Ureter (tissue), 1 donor: ENCODE data around the gene GAS7. TPM values are rescaled to one million over a fixed set of nuclear protein-coding genes. Genes with fewer than 3 reads are reported as not detected.
A peak's percentile ranks its signal among the peaks of the same experiment; 100 is the strongest.
"Not testable (repeated sequence)": the region's sequence is repeated elsewhere in the genome, so short reads cannot be mapped to it uniquely, and the experiment has no call there.

Experiments used
- DNase-seq: peaks from one replicate; pipeline ENCODE4 v3.0.0-alpha.2; 2020; ENCODE audit warnings: low spot score
- total RNA-seq: library from RNA; stranded (reverse); gene quantifications from one replicate; pipeline ENCODE4 v1.2.4, GENCODE V29; 2023
- donor health status: DM: yes; HTN: yes; CAD: no.

The GAS7 gene
- total RNA-seq, 1 donor from 2014 or later = 31.2 TPM

- peak; percentile 78 for DNase-seq
Measured at GRCh38 chr17:10072556-10073425, 125.6 kb downstream of the GAS7 start.

DNA sequence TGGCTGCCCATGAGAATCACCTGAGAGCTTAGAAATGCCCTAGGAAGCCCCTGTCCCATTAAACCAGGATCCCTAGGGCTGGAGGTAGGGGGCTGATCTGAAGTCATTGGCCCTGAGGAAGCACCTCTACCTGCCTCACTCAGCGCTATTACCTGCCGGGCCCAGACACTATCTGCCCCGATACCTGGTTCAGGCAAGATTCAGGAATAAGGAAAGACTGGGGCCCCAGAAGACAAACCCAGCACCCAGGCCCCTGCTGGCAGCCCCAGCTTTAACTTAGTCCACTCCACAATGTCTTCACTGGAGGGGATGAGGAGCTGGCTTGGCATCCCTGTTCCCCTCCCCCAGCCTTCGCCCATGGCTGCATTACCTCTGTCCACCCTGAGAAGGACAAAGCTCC, 126.3 kb downstream of the GAS7 start:
- DNase-seq = no peak

DNA sequence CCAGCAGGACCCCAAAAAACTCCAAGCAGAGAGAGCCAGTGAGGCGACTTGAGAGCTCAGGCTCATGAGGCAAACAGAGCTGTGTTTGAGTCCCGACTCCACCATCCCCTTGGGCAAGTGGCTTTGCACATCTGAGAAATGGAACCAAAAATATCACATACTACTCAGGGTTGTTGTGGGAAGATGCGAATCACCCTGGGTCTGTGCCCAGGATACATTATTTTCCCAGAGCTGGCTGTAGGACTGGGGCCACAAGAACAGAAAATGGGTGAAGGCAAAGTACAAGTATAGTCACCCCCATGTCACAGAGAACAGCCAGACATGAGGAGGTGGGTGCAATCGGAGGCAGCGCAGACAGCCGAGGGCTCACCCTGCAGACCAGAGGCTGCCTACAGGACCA, 127.3 kb downstream of the GAS7 start:
- DNase-seq = no peak

GRCh38 chr17:10070690-10071089, 127.7 kb downstream of the GAS7 start:
- no peak for DNase-seq

DNA sequence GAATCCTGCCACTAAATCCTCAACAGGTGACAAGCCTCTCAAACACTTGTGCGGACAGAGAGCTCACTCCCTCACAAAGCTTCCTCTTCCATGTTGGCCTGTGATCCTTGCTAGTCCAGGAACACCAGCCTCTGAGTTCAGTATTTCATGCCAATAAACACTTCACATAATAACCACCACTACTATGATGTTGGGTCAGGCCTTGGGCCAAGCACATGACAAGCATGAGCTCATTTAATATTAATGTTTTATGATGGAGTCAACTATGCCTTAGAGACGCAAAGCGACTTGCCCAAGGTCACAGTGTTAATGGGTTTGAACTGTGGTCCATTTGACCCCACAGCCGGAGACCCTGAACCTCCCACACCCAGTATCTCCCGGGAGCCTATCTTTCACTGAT, 129.1 kb downstream of the GAS7 start:
- no peak for DNase-seq

- DNase-seq = no peak
Measured at GRCh38 chr17:10067446-10068143, 130.8 kb downstream of the GAS7 start.

GRCh38 chr17:10064536-10064935, 133.9 kb downstream of the GAS7 start:
- no peak for DNase-seq

- no peak for DNase-seq
Measured at GRCh38 chr17:10063730-10064241, 134.6 kb downstream of the GAS7 start.

- no peak for DNase-seq
Measured at GRCh38 chr17:10062691-10063385, 135.6 kb downstream of the GAS7 start.

DNA sequence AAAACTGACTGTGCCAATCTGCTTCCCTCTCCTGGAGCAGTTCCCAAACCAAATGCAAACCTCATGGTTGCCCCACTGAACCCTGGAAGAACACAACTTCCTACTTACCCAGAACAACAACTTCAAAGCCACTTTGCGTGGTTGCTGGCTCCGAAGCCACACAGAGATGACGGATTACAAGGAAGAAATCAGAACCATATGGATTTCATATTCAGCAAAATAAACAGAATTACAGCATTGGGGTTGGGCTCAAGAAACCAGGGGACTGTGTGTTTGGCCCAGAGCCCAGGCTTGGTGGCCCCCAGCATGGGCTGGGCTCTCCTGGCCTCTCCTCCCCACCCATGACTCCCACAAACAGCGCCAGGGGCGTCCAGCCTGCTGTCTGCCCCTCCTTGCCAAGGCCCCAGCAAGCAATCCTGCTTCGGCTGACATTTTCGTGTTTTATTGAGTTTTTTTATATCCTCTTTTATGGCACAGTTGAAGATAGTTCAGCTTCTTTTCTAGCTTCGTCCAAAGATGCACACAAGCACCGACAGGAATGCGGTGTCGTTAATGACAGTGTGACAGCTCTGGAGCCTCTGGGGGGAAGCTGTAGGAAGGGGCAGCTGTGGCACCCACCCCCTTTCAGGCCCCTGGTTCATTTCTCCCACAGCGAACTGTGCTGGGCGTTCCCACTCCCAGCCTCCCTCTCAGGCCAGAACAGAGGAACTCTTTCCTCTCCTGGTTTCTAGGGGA, 137.1 kb downstream of the GAS7 start:
- DNase-seq = no peak

- no peak for DNase-seq
Measured at GRCh38 chr17:10060526-10060925, 137.9 kb downstream of the GAS7 start.

GRCh38 chr17:10059684-10060211, 138.7 kb downstream of the GAS7 start:
- DNase-seq = no peak

DNA sequence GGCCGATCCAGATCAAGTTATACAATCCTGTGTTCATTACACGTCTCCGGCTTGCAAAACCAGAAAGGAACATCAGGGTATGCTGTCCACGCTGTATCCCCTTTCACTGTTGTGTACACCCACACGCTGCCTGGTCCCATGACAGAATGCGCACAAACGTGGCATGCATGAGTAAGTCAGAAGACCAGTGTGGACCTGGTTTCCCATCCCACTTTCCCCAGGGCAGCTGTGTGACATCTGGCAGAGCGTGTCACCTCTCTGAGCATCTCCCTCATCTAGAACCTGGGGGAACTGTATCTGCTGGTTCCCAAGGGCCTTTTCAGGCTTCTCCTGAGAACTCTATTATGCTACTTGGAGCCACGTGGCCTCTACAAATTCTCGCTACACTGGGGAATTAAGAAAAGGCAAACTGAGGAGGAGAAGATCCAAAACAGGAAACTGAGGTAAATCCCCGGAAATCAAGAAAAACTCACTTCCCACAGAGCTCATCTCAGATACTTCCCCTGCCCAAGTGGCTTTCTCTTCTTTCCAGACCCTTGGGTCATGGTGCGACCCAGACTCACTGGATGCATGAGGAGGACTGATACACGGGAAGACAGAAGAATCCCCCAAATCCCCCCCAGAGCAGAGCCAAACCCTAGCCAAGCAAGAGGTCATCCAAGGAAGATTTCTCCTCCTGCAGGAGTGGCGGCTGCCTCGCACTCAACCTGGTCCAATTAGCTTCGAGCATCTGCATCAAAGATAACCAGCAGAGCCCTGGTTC, 139.3 kb downstream of the GAS7 start:
- no peak for DNase-seq

DNA sequence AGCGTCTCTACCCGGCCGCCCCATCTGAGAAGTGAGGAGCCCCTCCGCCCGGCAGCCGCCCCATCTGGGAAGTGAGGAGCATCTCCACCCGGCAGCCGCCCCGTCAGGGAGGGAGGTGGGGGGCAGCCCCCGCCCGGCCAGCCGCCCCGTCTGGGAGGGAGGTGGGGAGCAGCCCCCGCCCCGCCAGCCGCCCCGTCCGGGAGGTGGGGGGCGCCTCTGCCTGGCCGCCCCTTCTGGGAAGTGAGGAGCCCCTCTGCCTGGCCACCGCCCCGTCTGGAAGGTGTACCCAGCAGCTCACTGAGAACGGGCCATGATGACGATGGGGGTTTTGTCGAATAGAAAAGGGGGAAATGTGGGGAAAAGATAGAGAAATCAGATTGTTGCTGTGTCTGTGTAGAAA, 140.9 kb downstream of the GAS7 start:
- not testable (repeated sequence) for DNase-seq

- no peak for DNase-seq
Measured at GRCh38 chr17:10055262-10055975, 143.0 kb downstream of the GAS7 start.

GRCh38 chr17:10053782-10054540, 144.4 kb downstream of the GAS7 start:
- no peak for DNase-seq

GRCh38 chr17:10052106-10052813, 146.1 kb downstream of the GAS7 start:
- DNase-seq = no peak

GRCh38 chr17:10051112-10051511, 147.3 kb downstream of the GAS7 start:
- DNase-seq = no peak
